PC-9 (cell line): ENCODE results near the gene PSMC4. TPM values are rescaled to one million over a fixed set of nuclear protein-coding genes. Genes with fewer than 3 reads are reported as not detected.

Experiments used
- BruUV-seq: library from RNA; stranded (reverse); fragments of 400-500 nt; replicated peaks from 2 replicates; lab custom pipeline; 2021; lab: Mats Ljungman, UMichigan
- CTCF ChIA-PET: fragments of 300-600 bp; sonication (Branson Sonifier 250); formaldehyde crosslinking; loops from one replicate; lab custom pipeline; 2022; ENCODE audit warnings: antibody characterized with exemption; lab: Charles Lee
- POLR2A ChIA-PET: fragments of 300-600 bp; sonication (Branson Sonifier 250); formaldehyde crosslinking; loops from one replicate; lab custom pipeline; 2022; ENCODE audit warnings: antibody characterized with exemption; ENCODE audit not compliant: unreplicated experiment; lab: Charles Lee
- DNase-seq, 2 experiments: peaks; one replicate each; pipeline versions ENCODE4 v3.0.0 to v3.0.0-alpha.2; 2015 to 2022; ENCODE audit warnings: mixed read lengths in 1 of 2
- H2AFZ ChIP-seq: fragments of 200-600 bp; sonication (generic); 2 replicates; pipeline ENCODE4 v1.8.1; 2017; ENCODE audit warnings: antibody characterized with exemption
- H3F3A ChIP-seq: fragments of 200-600 bp; sonication (generic); 2 replicates; pipeline ENCODE4 v1.8.1; 2017; ENCODE audit warnings: antibody characterized with exemption, mild to moderate bottlenecking, low read depth; ENCODE audit not compliant: insufficient read depth
- H3K27ac ChIP-seq: fragments of 200-600 bp; sonication (generic); 2 replicates; pipeline ENCODE4 v1.6.1; 2016; ENCODE audit warnings: mixed run types
- H3K27me3 ChIP-seq: fragments of 200-600 bp; sonication (generic); 2 replicates; pipeline ENCODE4 v1.6.1; 2016; ENCODE audit warnings: low read depth, mixed run types; ENCODE audit not compliant: insufficient read depth
- H3K36me3 ChIP-seq: fragments of 200-600 bp; sonication (generic); 2 replicates; pipeline ENCODE4 v1.6.1; 2016; ENCODE audit warnings: low read depth, mixed run types
- H3K4me1 ChIP-seq: fragments of 200-600 bp; sonication (generic); replicated peaks from 2 replicates; pipeline ENCODE4 v1.6.1; 2016; ENCODE audit warnings: mixed run types; ENCODE audit not compliant: insufficient read depth
- H3K4me2 ChIP-seq: fragments of 200-600 bp; sonication (generic); 2 replicates; pipeline ENCODE4 v1.6.1; 2017; ENCODE audit warnings: mixed run types
- H3K4me3 ChIP-seq: fragments of 200-600 bp; sonication (generic); 2 replicates; pipeline ENCODE4 v1.6.1; 2016; ENCODE audit warnings: mixed run types
- H3K79me2 ChIP-seq: fragments of 200-600 bp; sonication (generic); 2 replicates; pipeline ENCODE4 v1.6.1; 2017; ENCODE audit warnings: low read depth, mixed run types
- H3K9me2 ChIP-seq: fragments of 200-600 bp; sonication (generic); 2 replicates; pipeline ENCODE4 v1.8.1; 2017; ENCODE audit warnings: mild to moderate bottlenecking; ENCODE audit not compliant: insufficient read depth
- H3K9me3 ChIP-seq: fragments of 200-600 bp; sonication (generic); 2 replicates; pipeline ENCODE4 v1.8.1; 2016; ENCODE audit warnings: low read depth; ENCODE audit not compliant: insufficient read depth
- H4K20me1 ChIP-seq: fragments of 200-600 bp; sonication (generic); 2 replicates; pipeline ENCODE4 v1.8.1; 2017; ENCODE audit not compliant: insufficient read depth
- CTCF ChIP-seq: fragments of 200-600 bp; sonication (generic); conservative IDR thresholded peaks from 2 replicates; pipeline ENCODE4 v1.6.1; 2017; ENCODE audit warnings: mixed run types, antibody characterized with exemption, mild to moderate bottlenecking, moderate library complexity
- EZH2 ChIP-seq: fragments of 200-600 bp; sonication (generic); IDR thresholded peaks from 2 replicates; pipeline ENCODE4 v1.8.0; 2017; ENCODE audit warnings: antibody characterized with exemption, low read depth
- intact Hi-C: fragments of 100-400 bp; cut with micrococcal nuclease; formaldehyde crosslinking; loops from one replicate; pipeline ENCODE4 v1.10.0; 2022; ENCODE audit not compliant: unreplicated experiment
- total RNA-seq: library from RNA; stranded (reverse); gene quantifications from 2 replicates; pipeline ENCODE4 v1.2.3, GENCODE V29; 2021

PSMC4 gene
- total RNA-seq, 1 experiment from 2014 or later, result 110 TPM

DNA sequence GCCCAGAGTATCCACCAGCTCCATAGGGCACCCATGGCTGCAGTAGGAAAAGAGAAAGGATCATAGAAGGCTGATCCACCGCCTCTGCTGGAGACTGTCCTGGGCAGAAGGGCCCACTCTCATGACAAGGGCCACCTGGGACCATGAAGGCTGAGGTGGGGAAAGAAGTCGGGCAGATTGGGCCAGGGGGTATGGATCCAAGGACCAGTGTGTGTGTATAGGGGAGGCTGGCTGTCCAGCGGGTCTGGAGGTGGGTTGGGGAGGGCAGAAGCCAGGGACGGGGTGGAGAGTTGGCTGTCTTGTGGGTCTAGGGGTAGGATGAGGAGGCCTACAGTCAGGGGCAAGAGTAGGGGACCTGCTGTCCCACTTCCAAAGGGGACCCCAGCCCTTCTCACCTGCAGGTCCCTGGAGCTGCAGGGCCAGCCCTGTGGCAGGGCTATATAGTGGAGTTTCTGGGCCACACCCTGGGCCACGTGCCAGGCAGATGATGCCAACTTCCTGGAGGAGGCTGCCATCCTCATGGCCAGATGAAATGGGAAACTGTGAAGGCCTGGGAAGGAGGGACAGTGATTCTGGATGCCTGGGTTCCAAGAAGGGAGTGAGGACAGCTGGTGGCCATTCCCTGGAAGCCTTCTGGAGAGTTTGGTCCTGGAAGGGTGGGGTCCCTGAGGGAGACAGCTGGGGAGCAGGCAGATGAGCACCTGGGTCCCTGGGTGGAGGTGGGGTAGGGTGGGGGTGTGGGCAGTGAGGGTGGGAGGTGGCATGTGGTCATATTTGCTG is 36.2 kb upstream of the PSMC4 start, which contains the start of gene FCGBP:
Gene FCGBP, minus strand, starts transcription at position 51 of the 780 bp plus-strand sequence.
- CTCF ChIA-PET, result no interaction called here
- H3K4me2 ChIP-seq, result no peak within 1 kb of the TSS

GRCh38 chr19:39935364-39935661 is 35.7 kb upstream of the PSMC4 start:
- Histone ChIP-seq H3K36me3 (no peaks in the 10 kb centered on the region), H3K9me2 (no peaks in the 10 kb centered on the region), H3F3A (no peaks in the 10 kb centered on the region; the same call in 1 of the 2 replicates), H3K27ac (no peak overlapping the region), H3K4me2 (no peak overlapping the region), H3K79me2 (no peaks in the 10 kb centered on the region), H4K20me1 (no peaks in the 10 kb centered on the region), H3K4me1 (peaks cover 9% of the 10 kb centered on the region; the same call in 1 of the 2 replicates), H3K4me3 (no peak overlapping the region), H3K9me3 (peaks cover under 1% of the 10 kb centered on the region; the same call in 1 of the 2 replicates), H2AFZ (no peak overlapping the region), H3K27me3 (no peaks in the 10 kb centered on the region)
- DNase-seq, result no peak
- CTCF ChIA-PET, result no interaction called here
- POLR2A ChIA-PET, result no interaction called here
- no TSS peak for BruUV-seq
- TF ChIP-seq CTCF, result no peak
- TF ChIP-seq EZH2, result no peak
- intact Hi-C loops, result no loop called here

More for the DNA sequence above, 36.2 kb upstream of the PSMC4 start, which contains the start of gene FCGBP:
- POLR2A ChIA-PET, result no interaction called here
- Histone ChIP-seq H3F3A (no peaks in the 10 kb centered on the region; the same call in 1 of the 2 replicates), H3K27me3 (no peaks in the 10 kb centered on the region), H3K4me3 (no peak within 1 kb of the TSS), H3K36me3 (no peaks in the 10 kb centered on the region), H3K27ac (no peak within 1 kb of the TSS), H3K9me2 (no peaks in the 10 kb centered on the region), H3K9me3 (no peaks in the 10 kb centered on the region), H2AFZ (no peak within 1 kb of the TSS), H3K79me2 (no peaks in the 10 kb centered on the region), H3K4me1 (peaks cover 9% of the 10 kb centered on the region; the same call in 1 of the 2 replicates), H4K20me1 (no peaks in the 10 kb centered on the region)
- no TSS peak for BruUV-seq
- TF ChIP-seq CTCF (no peak), EZH2 (no peak)
- intact Hi-C loops, result no loop called here
- DNase-seq, result no peak

- Histone ChIP-seq H3K27me3 (no peaks in the 10 kb centered on the region), H3K9me2 (no peaks in the 10 kb centered on the region), H3K27ac (no peak overlapping the region), H3K4me2 (no peak overlapping the region), H3F3A (no peaks in the 10 kb centered on the region; the same call in 1 of the 2 replicates), H3K36me3 (no peaks in the 10 kb centered on the region), H3K4me3 (no peak overlapping the region), H4K20me1 (no peaks in the 10 kb centered on the region), H2AFZ (no peak overlapping the region), H3K9me3 (peaks cover 6% of the 10 kb centered on the region; the same call in 1 of the 2 replicates), H3K79me2 (no peaks in the 10 kb centered on the region), H3K4me1 (peaks cover 9% of the 10 kb centered on the region; the same call in 1 of the 2 replicates)
- no peak for DNase-seq
- TF ChIP-seq EZH2 (no peak), CTCF (no peak)
- CTCF ChIA-PET, result no interaction called here
- intact Hi-C loops, result no loop called here
- BruUV-seq, result no TSS peak
- POLR2A ChIA-PET, result no interaction called here
Measured at GRCh38 chr19:39936020-39936419, 34.9 kb upstream of the PSMC4 start.
